ENCODE results near the gene TBC1D10B. TPM values are rescaled to one million over a fixed set of nuclear protein-coding genes. Genes with fewer than 3 reads are reported as not detected.

The TBC1D10B gene
- 21.4 and 29.3 TPM in 2 replicates for total RNA-seq
- 33.3 and 37.9 TPM in 2 replicates for polyA plus RNA-seq

GRCh38 chr16:30370456-30371247 is at the start of gene TBC1D10B:
Gene TBC1D10B, minus strand, starts transcription at chr16:30370494. Its CDS starts 311 bp downstream, at chr16:30370183.
- Histone ChIP-seq H3K9me3 (ENCODE audit: low read depth) (no peaks in the 10 kb centered on the region), H3K4me3 (peak within 1 kb of the TSS; percentile 85), H3K79me2 (peaks cover 42% of the 10 kb centered on the region), H4K20me1 (ENCODE audit: insufficient read depth, poor library complexity, severe bottlenecking) (peaks cover 38% of the 10 kb centered on the region), H3K4me2 (peak within 1 kb of the TSS; percentile 96), H3K27ac (peak within 1 kb of the TSS; percentile 84), H2AFZ (peak within 1 kb of the TSS; percentile 1), H3K9me2 (replicated peaks; ENCODE audit: insufficient read depth) (no peaks in the 10 kb centered on the region), H3K36me3 (replicated peaks; ENCODE audit: insufficient read depth, low read depth) (no peaks in the 10 kb centered on the region), H3K27me3 (no peaks in the 10 kb centered on the region), H3K4me1 (ENCODE audit: insufficient read depth) (peaks cover 12% of the 10 kb centered on the region)
- peak; percentile 99 for DNase-seq (ENCODE audit: low spot score)
- WGBS (ENCODE audit: low lambda C conversion rate, missing lambda C conversion rate) = 2% methylated on average over 38 of the region's 40 CpGs
- TF ChIP-seq CTCF (IDR thresholded peaks at IDR 0.05; ENCODE audit: poor library complexity) (no peak), EZH2 (IDR thresholded peaks at IDR 0.05; ENCODE audit: borderline replicate concordance) (no peak), EZH2phosphoT487 (IDR thresholded peaks at IDR 0.05; ENCODE audit: low read depth, severe bottlenecking, unreplicated experiment) (no peak)

- Histone ChIP-seq H3K36me3 (replicated peaks; ENCODE audit: insufficient read depth, low read depth) (no peaks in the 10 kb centered on the region), H3K79me2 (peaks cover 7% of the 10 kb centered on the region), H3K27me3 (no peaks in the 10 kb centered on the region), H3K9me2 (replicated peaks; ENCODE audit: insufficient read depth) (no peaks in the 10 kb centered on the region), H3K9me3 (ENCODE audit: low read depth) (no peaks in the 10 kb centered on the region), H3K4me3 (no peak overlapping the region), H3K27ac (peak overlapping the region; percentile 75), H4K20me1 (ENCODE audit: insufficient read depth, poor library complexity, severe bottlenecking) (no peaks in the 10 kb centered on the region), H3K4me1 (ENCODE audit: insufficient read depth) (peaks cover 8% of the 10 kb centered on the region), H3K4me2 (peak overlapping the region; percentile 68), H2AFZ (peak overlapping the region; percentile 16)
- 64% methylated on average over 31 of the region's 31 CpGs for WGBS (ENCODE audit: low lambda C conversion rate, missing lambda C conversion rate)
- DNase-seq (ENCODE audit: low spot score) = no peak
- TF ChIP-seq EZH2 (IDR thresholded peaks at IDR 0.05; ENCODE audit: borderline replicate concordance) = no peak
- no peak for TF ChIP-seq EZH2phosphoT487 (IDR thresholded peaks at IDR 0.05; ENCODE audit: low read depth, severe bottlenecking, unreplicated experiment)
- no peak for TF ChIP-seq CTCF (IDR thresholded peaks at IDR 0.05; ENCODE audit: poor library complexity)
Observed at GRCh38 chr16:30418350-30419181, 48.3 kb upstream of the TBC1D10B start.

GRCh38 chr16:30417529-30418349 is 47.4 kb upstream of the TBC1D10B start:
- H3K9me2 ChIP-seq (replicated peaks; ENCODE audit: insufficient read depth) = no peaks in the 10 kb centered on the region
- H4K20me1 ChIP-seq (ENCODE audit: insufficient read depth, poor library complexity, severe bottlenecking) = no peaks in the 10 kb centered on the region
- peaks cover 7% of the 10 kb centered on the region for H3K79me2 ChIP-seq
- peaks cover 8% of the 10 kb centered on the region for H3K4me1 ChIP-seq (ENCODE audit: insufficient read depth)
- H3K36me3 ChIP-seq (replicated peaks; ENCODE audit: insufficient read depth, low read depth) = no peaks in the 10 kb centered on the region
- 4% methylated on average over 128 of the region's 140 CpGs for WGBS (ENCODE audit: low lambda C conversion rate, missing lambda C conversion rate)
- H3K9me3 ChIP-seq (ENCODE audit: low read depth) = no peaks in the 10 kb centered on the region
- peak; percentile 94 for DNase-seq (ENCODE audit: low spot score)
- peak; percentile 19 for TF ChIP-seq CTCF (IDR thresholded peaks at IDR 0.05; ENCODE audit: poor library complexity)
- TF ChIP-seq EZH2 (IDR thresholded peaks at IDR 0.05; ENCODE audit: borderline replicate concordance) = no peak
- H3K27ac ChIP-seq = peak overlapping the region; percentile 75
- H3K4me3 ChIP-seq = no peak overlapping the region
- peak overlapping the region; percentile 68 for H3K4me2 ChIP-seq
- no peaks in the 10 kb centered on the region for H3K27me3 ChIP-seq
- H2AFZ ChIP-seq = peak overlapping the region; percentile 16

All from hepatocyte (in vitro differentiated cells).